Breast epithelium (tissue), 4 donors: Measurements from ENCODE around the gene TNPO1. TPM values are rescaled to one million over a fixed set of nuclear protein-coding genes. Genes with fewer than 3 reads are reported as not detected.

Experiments used
- DNase-seq, 2 donors: peaks; one replicate each; pipeline ENCODE4 v3.0.0-alpha.2; 2019; ENCODE audit warnings: low spot score in 2 of 2
- H3K27ac ChIP-seq, 2 donors: fragments of 200-600 bp; sonication (generic) in 1 of 2; one replicate each; pipeline ENCODE4 v1.5.1; 2016 to 2019; ENCODE audit warnings: mild to moderate bottlenecking in 1 of 2
- H3K27me3 ChIP-seq, 2 donors: fragments of 200-600 bp; sonication (generic) in 1 of 2; one replicate each; pipeline versions ENCODE4 v1.5.1 to v1.6.0; 2017 to 2019; ENCODE audit warnings: control low read depth in 1 of 2, mild to moderate bottlenecking in 1 of 2
- H3K36me3 ChIP-seq: fragments of 200-600 bp; one replicate; pipeline ENCODE4 v1.5.1; 2019
- H3K4me1 ChIP-seq, 2 donors: fragments of 200-600 bp; sonication (generic); one replicate each; pipeline ENCODE4 v1.5.1; 2016 to 2019; ENCODE audit warnings: control low read depth in 1 of 2
- H3K4me3 ChIP-seq, 3 donors: fragments of 200-600 bp; sonication (generic); 1 replicate in 2 of 3; 2 replicates in 1 of 3; pipeline ENCODE4 v1.5.1; 2016 to 2019; ENCODE audit warnings: mild to moderate bottlenecking in 3 of 3, moderate library complexity in 2 of 3
- H3K9me3 ChIP-seq, 2 donors: fragments of 200-600 bp; sonication (generic) in 1 of 2; one replicate each; pipeline ENCODE4 v1.5.1; 2016 to 2019; ENCODE audit warnings: control low read depth in 1 of 2
- POLR2A ChIP-seq: fragments of 450-650 bp; IDR thresholded peaks from one replicate; pipeline ENCODE4 v1.6.1; 2016; ENCODE audit warnings: antibody characterized with exemption, mild to moderate bottlenecking, moderate library complexity
- POLR2AphosphoS5 ChIP-seq, 3 donors: sonication (generic); formaldehyde crosslinking; IDR thresholded peaks; one replicate each; pipeline ENCODE4 v1.6.1; 2017; ENCODE audit warnings: antibody characterized with exemption in 3 of 3
- intact Hi-C: fragments of 100-400 bp; cut with DNase I; formaldehyde crosslinking; loops from one replicate; pipeline ENCODE4 v1.15.1; 2023; ENCODE audit warnings: low total_unique reads
- total RNA-seq, 3 donors: library from RNA; depleted of rRNA; stranded (reverse); fragments of >200 nt; gene quantifications; one replicate each; pipeline ENCODE4 v1.1.0, GENCODE V29; 2016
- TF ChIP-seq, protein P1 (sequence below), 3 donors: fragments of 450-650 bp; IDR thresholded peaks; one replicate each; pipeline ENCODE4 v1.5.1; 2016 to 2017; ENCODE audit warnings: antibody characterized with exemption in 3 of 3, mild to moderate bottlenecking in 3 of 3, moderate library complexity in 3 of 3

Gene TNPO1
- total RNA-seq, 3 donors from 2014 or later = 87.5 to 105 (median 87.8) TPM

DNA sequence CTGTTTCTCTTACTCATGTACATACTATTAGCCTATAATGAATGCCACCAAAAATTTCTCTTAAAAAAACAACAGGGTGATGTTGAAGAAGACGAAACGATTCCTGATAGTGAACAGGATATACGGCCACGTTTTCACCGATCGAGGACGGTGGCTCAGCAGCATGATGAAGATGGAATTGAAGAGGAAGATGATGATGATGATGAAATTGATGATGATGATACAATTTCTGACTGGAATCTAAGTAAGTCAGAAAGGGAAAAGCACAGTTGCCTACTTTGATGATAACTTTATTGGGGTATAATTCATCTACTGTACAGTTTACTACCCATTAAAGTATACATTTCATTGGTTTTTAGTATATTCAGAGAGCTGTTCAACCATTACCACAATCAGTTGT is 66.5 kb downstream of the TNPO1 start:
- H3K27me3 ChIP-seq = no peaks in the 10 kb centered on the region
- no peaks in the 10 kb centered on the region for H3K36me3 ChIP-seq
- H3K4me1 ChIP-seq = no peaks in the 10 kb centered on the region
- intact Hi-C loops = no loop called here
- no peak overlapping the region for H3K27ac ChIP-seq
- no peaks in the 10 kb centered on the region for H3K9me3 ChIP-seq
- no peak for DNase-seq
- no peak overlapping the region for H3K4me3 ChIP-seq
- TF ChIP-seq POLR2A = no peak
- no peak for TF ChIP-seq POLR2AphosphoS5 (IDR thresholded peaks at IDR 0.05)
- TF ChIP-seq, protein P1, sequence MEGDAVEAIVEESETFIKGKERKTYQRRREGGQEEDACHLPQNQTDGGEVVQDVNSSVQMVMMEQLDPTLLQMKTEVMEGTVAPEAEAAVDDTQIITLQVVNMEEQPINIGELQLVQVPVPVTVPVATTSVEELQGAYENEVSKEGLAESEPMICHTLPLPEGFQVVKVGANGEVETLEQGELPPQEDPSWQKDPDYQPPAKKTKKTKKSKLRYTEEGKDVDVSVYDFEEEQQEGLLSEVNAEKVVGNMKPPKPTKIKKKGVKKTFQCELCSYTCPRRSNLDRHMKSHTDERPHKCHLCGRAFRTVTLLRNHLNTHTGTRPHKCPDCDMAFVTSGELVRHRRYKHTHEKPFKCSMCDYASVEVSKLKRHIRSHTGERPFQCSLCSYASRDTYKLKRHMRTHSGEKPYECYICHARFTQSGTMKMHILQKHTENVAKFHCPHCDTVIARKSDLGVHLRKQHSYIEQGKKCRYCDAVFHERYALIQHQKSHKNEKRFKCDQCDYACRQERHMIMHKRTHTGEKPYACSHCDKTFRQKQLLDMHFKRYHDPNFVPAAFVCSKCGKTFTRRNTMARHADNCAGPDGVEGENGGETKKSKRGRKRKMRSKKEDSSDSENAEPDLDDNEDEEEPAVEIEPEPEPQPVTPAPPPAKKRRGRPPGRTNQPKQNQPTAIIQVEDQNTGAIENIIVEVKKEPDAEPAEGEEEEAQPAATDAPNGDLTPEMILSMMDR (IDR thresholded peaks at IDR 0.05) = no peak

DNA sequence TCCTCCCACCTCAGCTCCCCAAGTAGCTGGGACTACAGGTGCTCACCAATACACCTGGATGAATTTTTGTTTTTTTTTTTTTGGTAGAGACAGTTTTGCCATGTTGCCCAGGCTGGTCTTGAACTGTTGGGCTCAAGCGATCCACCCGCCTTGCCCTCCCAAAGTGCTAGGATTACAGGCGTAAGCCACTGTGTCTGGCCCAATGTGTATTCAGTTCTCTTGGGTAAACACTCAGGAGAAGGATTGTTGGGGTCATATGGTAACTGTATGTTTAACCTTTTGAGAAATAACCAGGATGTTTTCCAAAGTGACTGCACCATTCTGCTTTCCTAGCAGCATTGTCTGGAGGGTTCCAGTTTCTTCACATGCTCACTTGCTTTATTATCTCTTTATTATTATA is 67.4 kb downstream of the TNPO1 start:
- Histone ChIP-seq H3K4me3 (no peak overlapping the region), H3K27me3 (no peaks in the 10 kb centered on the region), H3K9me3 (no peaks in the 10 kb centered on the region), H3K4me1 (no peaks in the 10 kb centered on the region), H3K36me3 (no peaks in the 10 kb centered on the region), H3K27ac (no peak overlapping the region)
- intact Hi-C loops = no loop called here
- TF ChIP-seq POLR2AphosphoS5 (IDR thresholded peaks at IDR 0.05) (no peak), POLR2A (no peak)
- TF ChIP-seq, protein P1 (IDR thresholded peaks at IDR 0.05) = no peak
- no peak for DNase-seq

DNA sequence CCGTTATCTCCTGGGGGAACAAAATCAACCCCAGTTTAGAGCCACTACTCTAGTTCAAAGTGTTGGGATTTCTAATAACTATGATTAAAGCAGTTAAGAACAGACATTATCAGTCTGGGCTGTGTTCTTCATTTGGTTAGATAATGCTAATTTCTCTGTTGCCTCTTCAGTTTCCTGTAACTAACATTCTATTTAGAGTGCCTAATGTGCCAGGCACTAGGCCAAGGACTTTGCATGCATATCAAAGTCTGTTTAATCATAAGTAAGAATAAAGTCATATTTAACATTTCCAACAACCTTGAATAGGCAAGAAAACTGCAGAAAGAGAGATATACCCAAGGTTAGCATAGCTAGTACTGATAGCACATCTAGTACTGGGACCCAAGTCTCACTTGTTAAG is 68.4 kb downstream of the TNPO1 start:
- Histone ChIP-seq H3K9me3 (no peaks in the 10 kb centered on the region), H3K36me3 (no peaks in the 10 kb centered on the region), H3K4me3 (no peak overlapping the region), H3K4me1 (no peaks in the 10 kb centered on the region), H3K27ac (no peak overlapping the region), H3K27me3 (no peaks in the 10 kb centered on the region)
- DNase-seq = no peak
- TF ChIP-seq POLR2A = no peak
- TF ChIP-seq, protein P1 (IDR thresholded peaks at IDR 0.05) = no peak
- no peak for TF ChIP-seq POLR2AphosphoS5 (IDR thresholded peaks at IDR 0.05)
- intact Hi-C loops = no loop called here

DNA sequence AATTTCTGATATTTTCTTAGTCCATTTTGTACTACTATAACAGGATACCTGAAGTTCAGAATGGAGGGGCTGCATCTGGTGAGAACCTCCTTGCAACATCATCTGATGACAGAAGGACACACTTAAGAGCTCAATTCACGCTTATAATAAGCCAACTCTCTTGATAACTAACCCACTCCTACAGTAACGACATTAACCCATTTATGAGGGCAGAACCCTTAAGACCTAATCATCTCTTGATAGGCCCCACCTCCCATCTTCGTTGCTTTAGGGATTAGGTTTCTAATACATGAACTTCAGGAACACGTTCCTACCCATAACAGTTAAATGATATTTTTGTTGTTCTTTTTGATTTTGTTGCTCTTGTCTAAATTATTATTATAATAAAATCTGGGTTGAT is 69.4 kb downstream of the TNPO1 start:
- no peak for TF ChIP-seq POLR2A
- TF ChIP-seq POLR2AphosphoS5 (IDR thresholded peaks at IDR 0.05) = no peak
- TF ChIP-seq, protein P1 (IDR thresholded peaks at IDR 0.05) = no peak
- DNase-seq = no peak
- Histone ChIP-seq H3K27ac (no peak overlapping the region), H3K4me1 (no peaks in the 10 kb centered on the region), H3K4me3 (no peak overlapping the region), H3K9me3 (no peaks in the 10 kb centered on the region), H3K36me3 (peaks cover 7% of the 10 kb centered on the region), H3K27me3 (no peaks in the 10 kb centered on the region)
- intact Hi-C loops = no loop called here

DNA sequence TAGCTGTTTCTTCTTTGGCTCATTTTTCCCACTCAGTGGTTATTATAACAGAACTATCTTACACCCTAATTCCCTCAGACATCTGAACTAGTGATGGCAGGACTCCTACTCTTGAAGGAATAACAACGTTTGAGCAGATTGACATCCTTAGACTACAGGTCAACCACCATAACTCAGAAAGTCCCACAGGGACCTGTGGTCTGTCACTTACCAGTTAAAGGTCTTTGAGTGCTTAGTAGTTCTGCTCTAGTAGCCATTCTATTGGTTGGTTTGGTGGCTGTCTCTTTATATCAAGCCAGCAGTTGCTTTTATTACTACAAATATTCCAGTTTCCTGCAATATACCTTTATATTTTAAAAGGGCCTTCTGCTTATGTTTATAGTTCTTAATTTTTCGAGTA is 72.1 kb downstream of the TNPO1 start:
- H3K9me3 ChIP-seq = no peaks in the 10 kb centered on the region
- H3K4me1 ChIP-seq = no peaks in the 10 kb centered on the region
- H3K36me3 ChIP-seq = peaks cover 8% of the 10 kb centered on the region
- no peak for DNase-seq
- TF ChIP-seq POLR2AphosphoS5 (IDR thresholded peaks at IDR 0.05) = no peak
- TF ChIP-seq, protein P1 (IDR thresholded peaks at IDR 0.05) = no peak
- no peak for TF ChIP-seq POLR2A
- H3K4me3 ChIP-seq = no peak overlapping the region
- H3K27me3 ChIP-seq = no peaks in the 10 kb centered on the region
- intact Hi-C loops = no loop called here
- no peak overlapping the region for H3K27ac ChIP-seq
